Measurements from ENCODE around the gene PIK3R5. TPM values are rescaled to one million over a fixed set of nuclear protein-coding genes. Genes with fewer than 3 reads are reported as not detected.

PIK3R5 gene
- total and polyA plus RNA-seq, 11 donors, result 1.4 to 21.6 (median 2.4) TPM

DNA sequence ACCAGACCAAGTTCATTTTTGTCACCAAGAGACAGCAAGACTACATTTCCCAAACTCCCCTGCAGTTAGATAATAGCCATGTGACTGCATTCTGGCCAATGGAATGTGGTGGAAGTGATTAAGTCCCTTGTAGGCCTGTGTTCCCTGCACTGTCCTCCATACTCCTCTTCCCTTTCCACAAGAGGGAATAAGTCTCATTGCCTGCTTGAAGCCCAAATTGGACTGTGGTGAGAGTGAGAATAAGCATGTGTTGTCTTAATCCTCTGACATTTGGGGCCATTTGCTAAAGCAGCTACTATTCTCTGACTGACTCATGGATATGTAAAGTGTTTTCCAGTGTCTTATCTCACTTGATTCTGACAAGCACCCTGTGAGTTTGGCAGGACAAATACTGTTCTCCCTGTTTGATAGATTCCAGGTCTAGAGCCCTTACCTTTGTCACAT lies 118.7 kb downstream of the PIK3R5 start:
- Histone ChIP-seq H3K4me3 (no peak overlapping the region), H3K4me1 (peaks cover 0 to 36% (median 8%) of the 10 kb centered on the region in 12 donors), H3K27ac (peak overlapping the region in 11 of 12 donors; percentile 34 to 89 (median 71)), H3K9me3 (no peaks in the 10 kb centered on the region), H3K36me3 (peaks cover 0 to 9% (median 0%) of the 10 kb centered on the region in 9 donors), H3K27me3 (no peaks in the 10 kb centered on the region)
- no peak for TF ChIP-seq POLR2A (IDR thresholded peaks at IDR 0.05)
- TF ChIP-seq, protein P1, sequence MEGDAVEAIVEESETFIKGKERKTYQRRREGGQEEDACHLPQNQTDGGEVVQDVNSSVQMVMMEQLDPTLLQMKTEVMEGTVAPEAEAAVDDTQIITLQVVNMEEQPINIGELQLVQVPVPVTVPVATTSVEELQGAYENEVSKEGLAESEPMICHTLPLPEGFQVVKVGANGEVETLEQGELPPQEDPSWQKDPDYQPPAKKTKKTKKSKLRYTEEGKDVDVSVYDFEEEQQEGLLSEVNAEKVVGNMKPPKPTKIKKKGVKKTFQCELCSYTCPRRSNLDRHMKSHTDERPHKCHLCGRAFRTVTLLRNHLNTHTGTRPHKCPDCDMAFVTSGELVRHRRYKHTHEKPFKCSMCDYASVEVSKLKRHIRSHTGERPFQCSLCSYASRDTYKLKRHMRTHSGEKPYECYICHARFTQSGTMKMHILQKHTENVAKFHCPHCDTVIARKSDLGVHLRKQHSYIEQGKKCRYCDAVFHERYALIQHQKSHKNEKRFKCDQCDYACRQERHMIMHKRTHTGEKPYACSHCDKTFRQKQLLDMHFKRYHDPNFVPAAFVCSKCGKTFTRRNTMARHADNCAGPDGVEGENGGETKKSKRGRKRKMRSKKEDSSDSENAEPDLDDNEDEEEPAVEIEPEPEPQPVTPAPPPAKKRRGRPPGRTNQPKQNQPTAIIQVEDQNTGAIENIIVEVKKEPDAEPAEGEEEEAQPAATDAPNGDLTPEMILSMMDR (IDR thresholded peaks at IDR 0.05), result no peak
- intact Hi-C loops (cut with DNase I), result loop anchor here in 1 of 10 donors (5.0 kb wide), 1 partner anchor 41 kb away; no protein-coding TSS in a partner anchor
- peak; percentile 89 to 96 (median 93) for ATAC-seq
- DNase-seq, result peak in 3 of 5 donors; percentile 34 to 46 (median 44)

DNA sequence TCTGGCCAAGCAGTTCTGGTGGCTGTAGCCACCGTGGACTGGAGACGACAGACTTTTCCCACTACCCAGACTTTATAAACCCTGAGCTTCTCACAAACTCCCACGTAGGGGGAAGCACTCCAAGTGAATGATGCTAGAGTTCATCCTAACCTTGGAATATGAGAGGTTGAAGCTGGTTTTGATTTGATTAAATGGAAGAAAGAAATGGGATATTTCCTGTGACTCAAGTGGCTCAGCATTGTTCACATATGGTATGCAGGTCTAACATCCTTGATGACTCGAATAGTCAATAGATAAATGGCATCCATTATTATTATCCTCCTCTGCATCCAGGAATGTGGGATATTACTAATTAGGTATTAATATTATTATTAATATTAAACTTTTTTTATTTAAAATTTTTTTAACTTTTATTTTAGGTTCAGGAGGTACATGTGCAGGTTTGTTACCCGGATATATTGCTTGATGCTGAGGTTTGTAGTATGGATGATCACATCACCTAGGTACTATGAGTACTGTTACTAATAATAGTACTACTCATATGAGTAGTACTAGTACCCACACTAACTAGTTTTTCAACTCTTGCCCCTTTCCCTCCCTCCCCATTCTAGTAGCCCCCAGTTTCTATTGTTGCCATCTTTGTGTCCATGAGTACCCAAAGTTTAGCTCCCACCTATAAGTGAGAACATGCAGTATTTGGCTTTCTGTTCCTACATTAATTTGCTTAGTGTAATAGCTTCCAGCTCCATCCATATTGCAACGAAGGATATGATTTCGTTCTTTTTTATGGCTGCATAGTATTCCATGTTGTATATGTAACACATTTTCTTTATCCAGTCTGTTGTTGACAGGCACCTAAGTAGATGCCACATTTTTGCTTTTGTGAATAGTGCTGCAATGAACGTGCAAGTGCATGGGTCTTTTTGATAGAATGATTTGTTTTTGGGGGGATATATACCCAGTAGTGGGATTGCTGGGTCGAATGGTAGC lies 121.0 kb downstream of the PIK3R5 start:
- no peaks in the 10 kb centered on the region for H3K9me3 ChIP-seq
- peaks cover 0 to 36% (median 8%) of the 10 kb centered on the region in 12 donors for H3K4me1 ChIP-seq
- no peaks in the 10 kb centered on the region for H3K27me3 ChIP-seq
- TF ChIP-seq, protein P1 (IDR thresholded peaks at IDR 0.05), result no peak
- no peak for TF ChIP-seq POLR2A (IDR thresholded peaks at IDR 0.05)
- ATAC-seq (no peak), DNase-seq (no peak)
- no peak overlapping the region for H3K27ac ChIP-seq
- WGBS, 4 donors, result 78 to 94% (median 93%) methylated on average over 9 of the region's 9 CpGs
- H3K4me3 ChIP-seq, result no peak overlapping the region
- peaks cover 0 to 9% (median 0%) of the 10 kb centered on the region in 9 donors for H3K36me3 ChIP-seq
- intact Hi-C loops (cut with DNase I), result loop anchor here in 1 of 10 donors (5.0 kb wide), 1 partner anchor 43 kb away; no protein-coding TSS in a partner anchor

DNA sequence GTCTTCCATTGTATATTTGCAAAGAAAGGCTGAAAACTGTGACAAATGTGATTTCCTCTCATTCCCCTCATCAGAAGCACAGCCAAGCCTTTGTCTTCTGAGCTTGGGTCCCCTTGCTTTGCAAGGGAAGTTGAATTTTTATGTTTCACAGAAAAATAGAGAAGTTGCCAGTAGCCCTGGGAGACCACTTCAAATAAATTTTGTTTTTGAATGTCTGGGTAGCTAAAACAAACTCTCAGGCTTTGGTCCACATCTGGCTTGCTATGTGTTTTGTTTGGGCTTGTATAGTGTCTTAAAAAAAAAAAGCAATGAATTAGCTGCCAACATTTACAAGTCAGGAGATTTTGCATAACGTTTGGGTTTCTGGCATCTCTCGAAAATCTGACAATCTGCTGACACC lies 122.2 kb downstream of the PIK3R5 start:
- 39 to 61% (median 52%) methylated on average over 2 of the region's 2 CpGs for WGBS, 4 donors
- H3K9me3 ChIP-seq, result no peaks in the 10 kb centered on the region
- intact Hi-C loops (cut with DNase I), result no loop called here
- TF ChIP-seq POLR2A (IDR thresholded peaks at IDR 0.05), result no peak
- TF ChIP-seq, protein P1 (IDR thresholded peaks at IDR 0.05), result no peak
- H3K4me1 ChIP-seq, result peaks cover 0 to 33% (median 9%) of the 10 kb centered on the region in 12 donors
- H3K4me3 ChIP-seq, result no peak overlapping the region
- ATAC-seq, result no peak
- no peaks in the 10 kb centered on the region for H3K27me3 ChIP-seq
- H3K36me3 ChIP-seq, result peaks cover 0 to 2% (median 0%) of the 10 kb centered on the region in 9 donors
- no peak overlapping the region for H3K27ac ChIP-seq
- no peak for DNase-seq

DNA sequence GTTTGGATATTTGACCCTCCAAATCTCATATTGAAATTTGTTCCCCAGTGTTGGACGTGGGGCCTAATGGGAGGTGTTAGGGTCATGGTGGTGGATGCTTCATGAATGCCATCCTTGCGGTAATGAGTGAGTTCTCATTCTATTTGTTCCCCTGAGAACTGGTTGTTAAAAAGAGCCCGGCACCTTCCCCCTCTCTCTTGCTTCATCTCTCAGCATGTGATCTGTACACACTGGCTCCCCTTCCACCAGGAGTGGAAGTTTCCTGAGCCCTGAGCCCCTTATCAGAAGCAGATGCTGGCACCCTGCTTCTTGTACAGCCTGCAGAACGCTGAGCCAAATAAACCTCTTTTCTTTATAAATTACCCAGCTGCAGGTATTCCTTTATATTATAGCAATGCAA lies 123.7 kb downstream of the PIK3R5 start:
- H3K4me1 ChIP-seq, result peaks cover 0 to 22% (median 3%) of the 10 kb centered on the region in 12 donors
- no peak for ATAC-seq

More for the DNA sequence above, 123.7 kb downstream of the PIK3R5 start:
- Histone ChIP-seq H3K4me3 (no peak overlapping the region), H3K9me3 (no peaks in the 10 kb centered on the region), H3K27ac (no peak overlapping the region), H3K27me3 (no peaks in the 10 kb centered on the region), H3K36me3 (no peaks in the 10 kb centered on the region)
- TF ChIP-seq, protein P1 (IDR thresholded peaks at IDR 0.05), result no peak
- TF ChIP-seq POLR2A (IDR thresholded peaks at IDR 0.05), result no peak
- intact Hi-C loops (cut with DNase I), result no loop called here
- DNase-seq, result no peak
- WGBS, 4 donors, result 76 to 84% (median 81%) methylated on average over 4 of the region's 4 CpGs

Data from heart left ventricle (tissue), 16 donors.